ENCODE results near the gene PRF1. TPM values are rescaled to one million over a fixed set of nuclear protein-coding genes. Genes with fewer than 3 reads are reported as not detected.
"Not testable (repeated sequence)": the region's sequence is repeated elsewhere in the genome, so short reads cannot be mapped to it uniquely, and the experiment has no call there.

Gene PRF1
- total and polyA plus RNA-seq, 7 donors: 0.16 to 5.0 (median 1.5) TPM; not detected in 1

GRCh38 chr10:70648427-70648826, 45.9 kb upstream of the PRF1 start:
- DNase-seq: no peak
- intact Hi-C loops (cut with DNase I): no loop called here
- no peaks in the 10 kb centered on the region for H3K36me3 ChIP-seq

GRCh38 chr10:70647086-70647485, 44.5 kb upstream of the PRF1 start:
- Histone ChIP-seq H3K4me1 (no peaks in the 10 kb centered on the region), H3K27ac (no peak overlapping the region), H3K9me3 (no peaks in the 10 kb centered on the region), H3K27me3 (no peaks in the 10 kb centered on the region), H3K36me3 (no peaks in the 10 kb centered on the region), H3K4me3 (no peak overlapping the region)
- no peak for TF ChIP-seq EP300 (IDR thresholded peaks at IDR 0.05)
- TF ChIP-seq POLR2A (IDR thresholded peaks at IDR 0.05): no peak
- no peak for TF ChIP-seq POLR2AphosphoS5 (IDR thresholded peaks at IDR 0.05)
- no peak for TF ChIP-seq CTCF (IDR thresholded peaks at IDR 0.05)
- DNase-seq: no peak
- WGBS, 2 donors: 58 to 61% methylated on average over 3 of the region's 3 CpGs
- intact Hi-C loops (cut with DNase I): no loop called here

More at GRCh38 chr10:70648427-70648826, 45.9 kb upstream of the PRF1 start:
- TF ChIP-seq EP300 (IDR thresholded peaks at IDR 0.05): no peak
- no peak for TF ChIP-seq POLR2A (IDR thresholded peaks at IDR 0.05)
- no peaks in the 10 kb centered on the region for H3K27me3 ChIP-seq
- H3K9me3 ChIP-seq: no peaks in the 10 kb centered on the region
- H3K4me3 ChIP-seq: no peak overlapping the region
- no peak overlapping the region for H3K27ac ChIP-seq
- WGBS, 2 donors: 81 to 91% methylated on average over 3 of the region's 3 CpGs
- no peaks in the 10 kb centered on the region for H3K4me1 ChIP-seq

GRCh38 chr10:70644959-70645358, 42.4 kb upstream of the PRF1 start:
- DNase-seq; H3K4me1 ChIP-seq; H3K36me3 ChIP-seq; H3K27ac ChIP-seq; H3K9me3 ChIP-seq; H3K4me3 ChIP-seq; H3K27me3 ChIP-seq; intact Hi-C loops (cut with DNase I): not testable (repeated sequence)
- 44 to 52% methylated on average over 8 of the region's 8 CpGs for WGBS, 2 donors

- H3K4me1 ChIP-seq; H3K36me3 ChIP-seq; H3K27ac ChIP-seq; DNase-seq; H3K9me3 ChIP-seq; H3K4me3 ChIP-seq; intact Hi-C loops (cut with DNase I); H3K27me3 ChIP-seq: not testable (repeated sequence)
- WGBS, 2 donors: 93% methylated on average over 3 of the region's 3 CpGs
These were observed 40.7 kb upstream of the PRF1 start for GRCh38 chr10:70643272-70643671.

GRCh38 chr10:70639640-70640383, 37.3 kb upstream of the PRF1 start:
- H3K4me1 ChIP-seq; DNase-seq; intact Hi-C loops (cut with DNase I); H3K36me3 ChIP-seq; H3K27ac ChIP-seq; H3K27me3 ChIP-seq; H3K9me3 ChIP-seq; H3K4me3 ChIP-seq: not testable (repeated sequence)
- WGBS, 2 donors: 74 to 83% methylated on average over 7 of the region's 7 CpGs

- H3K4me1 ChIP-seq; H3K4me3 ChIP-seq; DNase-seq; H3K27ac ChIP-seq; H3K36me3 ChIP-seq; H3K27me3 ChIP-seq; intact Hi-C loops (cut with DNase I); H3K9me3 ChIP-seq: not testable (repeated sequence)
- 73 to 88% methylated on average over 5 of the region's 5 CpGs for WGBS, 2 donors
These were observed 32.0 kb upstream of the PRF1 start for GRCh38 chr10:70634515-70634914.

GRCh38 chr10:70634011-70634410, 31.5 kb upstream of the PRF1 start:
- WGBS, 2 donors: 39 to 74% methylated on average over 4 of the region's 4 CpGs

GRCh38 chr10:70631735-70632134, 29.2 kb upstream of the PRF1 start:
- H3K27ac ChIP-seq; H3K36me3 ChIP-seq; H3K4me1 ChIP-seq; H3K4me3 ChIP-seq; DNase-seq; intact Hi-C loops (cut with DNase I); H3K27me3 ChIP-seq; H3K9me3 ChIP-seq: not testable (repeated sequence)
- WGBS, 2 donors: 45 to 56% methylated on average over 2 of the region's 6 CpGs

More at GRCh38 chr10:70634011-70634410, 31.5 kb upstream of the PRF1 start:
- Histone ChIP-seq H3K36me3 (no peaks in the 10 kb centered on the region), H3K9me3 (no peaks in the 10 kb centered on the region), H3K27ac (no peak overlapping the region), H3K4me3 (no peak overlapping the region), H3K27me3 (no peaks in the 10 kb centered on the region), H3K4me1 (no peaks in the 10 kb centered on the region)
- intact Hi-C loops (cut with DNase I): no loop called here
- DNase-seq: no peak
- TF ChIP-seq EP300 (IDR thresholded peaks at IDR 0.05) (no peak), POLR2A (IDR thresholded peaks at IDR 0.05) (no peak), POLR2AphosphoS5 (IDR thresholded peaks at IDR 0.05) (no peak), CTCF (IDR thresholded peaks at IDR 0.05) (no peak)
